Stomach (tissue), 9 donors: ENCODE measurements around the gene RSL1D1. TPM values are rescaled to one million over a fixed set of nuclear protein-coding genes. Genes with fewer than 3 reads are reported as not detected.
"Not testable (repeated sequence)": the region's sequence is repeated elsewhere in the genome, so short reads cannot be mapped to it uniquely, and the experiment has no call there.

Source experiments
- DNase-seq, 2 donors: peaks; one replicate each; pipeline versions ENCODE4 v3.0.0 to v3.0.0-alpha.2; 2013 to 2019
- H3K27ac ChIP-seq, 5 donors: fragments of 200-600 bp in 4 of 5; sonication (generic) in 4 of 5; one replicate each; pipeline ENCODE4 v1.5.1; 2013 to 2019; ENCODE audit warnings: mild to moderate bottlenecking in 1 of 5, moderate library complexity in 1 of 5
- H3K27me3 ChIP-seq, 3 donors: fragments of 200-600 bp; sonication (generic); one replicate each; pipeline ENCODE4 v1.5.1; 2017 to 2019; ENCODE audit warnings: mixed run types in 1 of 3
- H3K36me3 ChIP-seq, 4 donors: fragments of 200-600 bp; sonication (generic); 1 replicate in 3 of 4; 2 replicates in 1 of 4; pipeline ENCODE4 v1.5.1; 2016 to 2019
- H3K4me1 ChIP-seq, 4 donors: fragments of 200-600 bp; sonication (generic); one replicate each; pipeline ENCODE4 v1.5.1; 2016 to 2019
- H3K4me3 ChIP-seq, 4 donors: fragments of 200-600 bp; sonication (generic) in 3 of 4; one replicate each; pipeline ENCODE4 v1.5.1; 2016 to 2019; ENCODE audit warnings: mild to moderate bottlenecking in 1 of 4
- H3K9me3 ChIP-seq, 4 donors: fragments of 200-600 bp; sonication (generic); one replicate each; pipeline ENCODE4 v1.5.1; 2016 to 2019
- CTCF ChIP-seq, 7 experiments: fragments of 450-650 bp in 4 of 7; fragments of 200-600 bp in 3 of 7; sonication (generic) in 3 of 7; IDR thresholded peaks; one replicate each; pipeline ENCODE4 v1.5.1; 2016 to 2019; ENCODE audit warnings: antibody characterized with exemption in 7 of 7, control low read depth in 2 of 7, mild to moderate bottlenecking in 1 of 7
- EP300 ChIP-seq: sonication (generic); formaldehyde crosslinking; IDR thresholded peaks from one replicate; pipeline ENCODE4 v1.6.1; 2017; ENCODE audit warnings: antibody characterized with exemption
- POLR2A ChIP-seq, 4 donors: fragments of 450-650 bp; IDR thresholded peaks; one replicate each; pipeline ENCODE4 v1.6.1; 2016; ENCODE audit warnings: antibody characterized with exemption in 4 of 4, control low read depth in 2 of 4, mild to moderate bottlenecking in 1 of 4, moderate library complexity in 1 of 4
- POLR2AphosphoS5 ChIP-seq, 3 donors: sonication (generic); formaldehyde crosslinking; IDR thresholded peaks; one replicate each; pipeline ENCODE4 v1.6.1; 2016; ENCODE audit warnings: antibody characterized with exemption in 3 of 3
- WGBS, 5 donors: extraction: QIAGEN DNeasy Blood & Tissue Kit in 3 of 5; methylation state at CpG; one replicate each; pipeline versions ENCODE4 v1.1.5 to v1.1.7; 2013 to 2018; 5-methylcytosine and 5-hydroxymethylcytosine counted together
- intact Hi-C: fragments of 100-400 bp; cut with DNase I; formaldehyde crosslinking; loops from one replicate; pipeline ENCODE4 v1.15.1; 2023; ENCODE audit warnings: low total_unique reads
- polyA plus RNA-seq, 3 donors: library from polyadenylated mRNA; stranded (reverse); fragments of 200-250 nt; gene quantifications; one replicate each; pipeline ENCODE4 v1.2.3, GENCODE V29; 2013
- total RNA-seq, 5 donors: library from RNA; depleted of rRNA; stranded (reverse); fragments of >200 nt; gene quantifications; one replicate each; pipeline versions ENCODE4 v1.1.0 to v1.2.3, GENCODE V29; 2014 to 2016
- donor health status: healthy with polysubstance abuse.
- donor health status: Bipolar disorder and iron deficiency.
- donor health status: healthy.

Gene RSL1D1
- total and polyA plus RNA-seq, 8 donors: 21.1 to 255 (median 86.5) TPM

- Histone ChIP-seq H3K9me3 (no peaks in the 10 kb centered on the region), H3K36me3 (peaks cover 0 to 18% (median 4%) of the 10 kb centered on the region in 4 donors), H3K4me1 (peaks cover 68 to 85% (median 76%) of the 10 kb centered on the region in 4 donors), H3K27me3 (no peaks in the 10 kb centered on the region), H3K4me3 (no peak overlapping the region), H3K27ac (peak overlapping the region in 4 of 5 donors; percentile 74 to 99 (median 88))
- DNase-seq: no peak
- WGBS, 5 donors: 64 to 76% (median 73%) methylated on average over 7 of the region's 7 CpGs
- intact Hi-C loops: loop anchor here (10.0 kb wide), 1 partner anchor 49 kb away; the partner anchor contains the start of gene TXNDC11
- TF ChIP-seq CTCF (IDR thresholded peaks at IDR 0.05) (no peak), POLR2AphosphoS5 (IDR thresholded peaks at IDR 0.05) (no peak), EP300 (no peak), POLR2A (IDR thresholded peaks at IDR 0.05) (no peak)
Observed at GRCh38 chr16:11793840-11794239, 57.5 kb downstream of the RSL1D1 start.

GRCh38 chr16:11792410-11793241 lies 58.7 kb downstream of the RSL1D1 start:
- intact Hi-C loops: loop anchor here (10.0 kb wide), 1 partner anchor 48 kb away; the partner anchor contains the start of gene TXNDC11
- Histone ChIP-seq H3K27ac (peak overlapping the region; percentile 49 to 99 (median 79)), H3K4me3 (no peak overlapping the region), H3K4me1 (peaks cover 60 to 83% (median 70%) of the 10 kb centered on the region in 4 donors), H3K27me3 (no peaks in the 10 kb centered on the region), H3K36me3 (peaks cover 0 to 18% (median 4%) of the 10 kb centered on the region in 4 donors), H3K9me3 (no peaks in the 10 kb centered on the region)
- DNase-seq: peak; percentile 53 to 83
- 20 to 40% (median 31%) methylated on average over 7 of the region's 7 CpGs for WGBS, 5 donors
- TF ChIP-seq EP300: no peak
- no peak for TF ChIP-seq POLR2A (IDR thresholded peaks at IDR 0.05)
- TF ChIP-seq CTCF (IDR thresholded peaks at IDR 0.05): no peak
- TF ChIP-seq POLR2AphosphoS5 (IDR thresholded peaks at IDR 0.05): peak in 1 of 3 donors; percentile 10

GRCh38 chr16:11791144-11791828 lies 60.1 kb downstream of the RSL1D1 start:
- DNase-seq: peak in 1 of 2 donors; percentile 49
- intact Hi-C loops: loop anchor here (10.0 kb wide), 1 partner anchor 46 kb away; the partner anchor contains the start of gene TXNDC11
- WGBS, 5 donors: 62 to 76% (median 65%) methylated on average over 8 of the region's 8 CpGs
- no peak for TF ChIP-seq EP300
- TF ChIP-seq POLR2A (IDR thresholded peaks at IDR 0.05): no peak
- Histone ChIP-seq H3K4me1 (peaks cover 59 to 93% (median 76%) of the 10 kb centered on the region in 4 donors), H3K27me3 (no peaks in the 10 kb centered on the region), H3K27ac (peak overlapping the region; percentile 31 to 99 (median 79)), H3K4me3 (no peak overlapping the region), H3K36me3 (peaks cover 0 to 18% (median 4%) of the 10 kb centered on the region in 4 donors), H3K9me3 (no peaks in the 10 kb centered on the region)

- DNase-seq: no peak
- Histone ChIP-seq H3K27ac (peak overlapping the region in 2 of 5 donors; percentile 1 to 26), H3K4me3 (no peak overlapping the region), H3K36me3 (peaks cover 0 to 10% (median 0%) of the 10 kb centered on the region in 4 donors), H3K9me3 (no peaks in the 10 kb centered on the region), H3K4me1 (peaks cover 43 to 96% (median 76%) of the 10 kb centered on the region in 4 donors), H3K27me3 (no peaks in the 10 kb centered on the region)
- WGBS, 5 donors: 71 to 88% (median 84%) methylated on average over 3 of the region's 3 CpGs
- intact Hi-C loops: no loop called here
- TF ChIP-seq EP300 (no peak), POLR2AphosphoS5 (IDR thresholded peaks at IDR 0.05) (no peak), POLR2A (IDR thresholded peaks at IDR 0.05) (no peak), CTCF (IDR thresholded peaks at IDR 0.05) (no peak)
Observed at GRCh38 chr16:11788914-11789313, 62.4 kb downstream of the RSL1D1 start.

GRCh38 chr16:11784980-11785599 lies 66.3 kb downstream of the RSL1D1 start:
- H3K9me3 ChIP-seq, H3K4me3 ChIP-seq, H3K27me3 ChIP-seq, DNase-seq, intact Hi-C loops: not testable (repeated sequence)
- peaks cover 0 to 12% (median 5%) of the 10 kb centered on the region in 4 donors for H3K36me3 ChIP-seq
- H3K27ac ChIP-seq: peak overlapping the region in 2 of 5 donors; percentile 89 to 95
- 87 to 93% (median 91%) methylated on average over 13 of the region's 13 CpGs for WGBS, 5 donors
- H3K4me1 ChIP-seq: peaks cover 27 to 92% (median 70%) of the 10 kb centered on the region in 4 donors

- Histone ChIP-seq H3K27ac (peak overlapping the region in 4 of 5 donors; percentile 82 to 95 (median 86)), H3K4me1 (peaks cover 27 to 85% (median 64%) of the 10 kb centered on the region in 4 donors), H3K36me3 (peaks cover 0 to 15% (median 11%) of the 10 kb centered on the region in 4 donors)
- H3K9me3 ChIP-seq, H3K27me3 ChIP-seq, DNase-seq, H3K4me3 ChIP-seq, intact Hi-C loops: not testable (repeated sequence)
- 92 to 97% (median 96%) methylated on average over 6 of the region's 6 CpGs for WGBS, 5 donors
Observed at GRCh38 chr16:11784381-11784780, 67.0 kb downstream of the RSL1D1 start.
